GM19099 (cell line): ENCODE measurements around the gene PTPRG.

Experiments used
- POLR2A ChIP-seq: IDR thresholded peaks from 3 replicates; pipeline ENCODE4 v1.6.1; 2011; ENCODE audit warnings: low read depth; ENCODE audit not compliant: insufficient read length; ENCODE audit errors: extremely low read depth

The PTPRG gene

GRCh38 chr3:61820306-61820992 is 259.1 kb downstream of the PTPRG start:
- TF ChIP-seq POLR2A: no peak

- TF ChIP-seq POLR2A: no peak
These were observed 260.5 kb downstream of the PTPRG start for GRCh38 chr3:61821823-61822251.

GRCh38 chr3:61822588-61822987 is 261.2 kb downstream of the PTPRG start:
- no peak for TF ChIP-seq POLR2A

GRCh38 chr3:61824553-61825135 is 263.3 kb downstream of the PTPRG start:
- no peak for TF ChIP-seq POLR2A

GRCh38 chr3:61826161-61826560 is 264.8 kb downstream of the PTPRG start:
- no peak for TF ChIP-seq POLR2A

GRCh38 chr3:61828184-61828874 is 267.0 kb downstream of the PTPRG start:
- no peak for TF ChIP-seq POLR2A

GRCh38 chr3:61828880-61829721 is 267.7 kb downstream of the PTPRG start:
- no peak for TF ChIP-seq POLR2A

- no peak for TF ChIP-seq POLR2A
These were observed 268.5 kb downstream of the PTPRG start for GRCh38 chr3:61829722-61830350.

- no peak for TF ChIP-seq POLR2A
These were observed 270.6 kb downstream of the PTPRG start for GRCh38 chr3:61831973-61832372.

- TF ChIP-seq POLR2A: no peak
These were observed 271.2 kb downstream of the PTPRG start for GRCh38 chr3:61832375-61833229.

- no peak for TF ChIP-seq POLR2A
These were observed 277.9 kb downstream of the PTPRG start for GRCh38 chr3:61839256-61839655.

GRCh38 chr3:61841111-61841845 is 279.9 kb downstream of the PTPRG start:
- no peak for TF ChIP-seq POLR2A

- no peak for TF ChIP-seq POLR2A
These were observed 280.6 kb downstream of the PTPRG start for GRCh38 chr3:61841988-61842387.
